Esophagus squamous epithelium (tissue), 4 donors: ENCODE data around the gene ST7.

ENCODE experiments used
- CTCF ChIP-seq, 6 experiments: fragments of 450-650 bp in 4 of 6; fragments of 200-600 bp in 2 of 6; sonication (generic) in 2 of 6; IDR thresholded peaks; one replicate each; pipeline ENCODE4 v1.5.1; 2016 to 2019; ENCODE audit warnings: antibody characterized with exemption in 6 of 6, mild to moderate bottlenecking in 4 of 6, moderate library complexity in 4 of 6
- POLR2A ChIP-seq, 4 donors: fragments of 450-650 bp; IDR thresholded peaks; one replicate each; pipeline ENCODE4 v1.6.1; 2017; ENCODE audit warnings: antibody characterized with exemption in 4 of 4, mild to moderate bottlenecking in 4 of 4, moderate library complexity in 3 of 4

- no peak for TF ChIP-seq POLR2A (IDR thresholded peaks at IDR 0.05)
- peak in 1 of 6 experiments; percentile 5 for TF ChIP-seq CTCF (IDR thresholded peaks at IDR 0.05)
Observed at GRCh38 chr7:117035465-117035862, 82.2 kb downstream of the ST7 start.
